Measurements from ENCODE around the gene PAFAH1B2.
"Not testable (repeated sequence)": the region's sequence is repeated elsewhere in the genome, so short reads cannot be mapped to it uniquely, and the experiment has no call there.

The PAFAH1B2 gene

DNA sequence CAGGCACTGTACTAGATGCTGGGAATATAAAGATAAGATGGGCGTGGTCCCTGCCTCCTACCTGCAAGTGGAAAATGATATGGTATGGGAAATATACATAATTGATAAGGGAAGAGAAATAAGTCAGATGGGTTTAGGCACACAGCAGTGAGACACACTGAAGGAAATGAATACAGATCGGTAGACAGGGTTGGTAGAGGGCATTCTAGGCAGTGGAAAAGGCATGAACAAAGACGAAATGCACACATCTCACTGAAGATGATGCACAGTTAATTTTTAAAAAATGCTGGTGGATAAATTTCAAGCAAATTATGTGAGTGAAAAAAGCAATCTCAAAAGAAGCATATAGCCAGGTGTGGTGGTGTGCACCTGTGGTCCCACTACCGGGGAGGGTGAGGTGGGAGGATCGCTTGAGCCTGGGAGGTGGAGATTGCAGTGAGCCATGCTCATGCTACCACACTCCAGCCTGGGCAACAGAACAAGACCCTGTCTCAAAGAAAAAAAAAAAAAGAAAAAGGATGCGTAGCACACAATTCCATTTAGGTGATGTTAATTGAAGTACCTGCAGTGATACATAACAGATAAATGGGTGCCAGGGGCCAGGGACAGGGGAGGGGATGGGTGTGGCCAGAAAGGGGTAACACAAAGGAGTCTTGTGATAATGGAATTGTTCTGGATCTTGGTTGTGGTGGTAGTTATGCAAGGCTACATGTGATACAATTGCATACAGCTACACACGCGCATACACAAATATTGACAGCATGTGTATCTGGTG, 65.5 kb downstream of the PAFAH1B2 start:
- H3K4me3 ChIP-seq (ENCODE audit: low read depth, low read length); DNase-seq (ENCODE audit: low read depth): not testable (repeated sequence)

DNA sequence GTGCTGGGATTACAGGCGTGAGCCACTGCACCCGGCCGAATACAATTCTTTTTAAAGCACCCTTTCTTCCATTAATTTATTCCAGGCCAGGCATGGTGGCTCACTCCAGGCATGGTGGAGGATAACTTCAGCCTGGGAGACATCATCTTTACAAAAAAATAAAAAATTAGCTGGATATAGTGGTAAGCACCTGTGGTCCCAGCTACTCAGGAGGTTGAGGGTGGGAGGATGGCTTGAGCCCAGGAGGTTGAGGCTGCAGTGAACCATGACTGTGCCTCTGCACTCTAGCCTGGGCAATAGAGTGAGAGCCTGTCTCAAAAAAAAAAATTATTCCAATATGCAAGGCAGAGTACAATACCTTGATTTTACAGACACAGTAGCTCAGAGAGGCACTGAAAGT, 66.5 kb downstream of the PAFAH1B2 start:
- no peak for DNase-seq (ENCODE audit: low read depth)
- TF ChIP-seq, protein P1, sequence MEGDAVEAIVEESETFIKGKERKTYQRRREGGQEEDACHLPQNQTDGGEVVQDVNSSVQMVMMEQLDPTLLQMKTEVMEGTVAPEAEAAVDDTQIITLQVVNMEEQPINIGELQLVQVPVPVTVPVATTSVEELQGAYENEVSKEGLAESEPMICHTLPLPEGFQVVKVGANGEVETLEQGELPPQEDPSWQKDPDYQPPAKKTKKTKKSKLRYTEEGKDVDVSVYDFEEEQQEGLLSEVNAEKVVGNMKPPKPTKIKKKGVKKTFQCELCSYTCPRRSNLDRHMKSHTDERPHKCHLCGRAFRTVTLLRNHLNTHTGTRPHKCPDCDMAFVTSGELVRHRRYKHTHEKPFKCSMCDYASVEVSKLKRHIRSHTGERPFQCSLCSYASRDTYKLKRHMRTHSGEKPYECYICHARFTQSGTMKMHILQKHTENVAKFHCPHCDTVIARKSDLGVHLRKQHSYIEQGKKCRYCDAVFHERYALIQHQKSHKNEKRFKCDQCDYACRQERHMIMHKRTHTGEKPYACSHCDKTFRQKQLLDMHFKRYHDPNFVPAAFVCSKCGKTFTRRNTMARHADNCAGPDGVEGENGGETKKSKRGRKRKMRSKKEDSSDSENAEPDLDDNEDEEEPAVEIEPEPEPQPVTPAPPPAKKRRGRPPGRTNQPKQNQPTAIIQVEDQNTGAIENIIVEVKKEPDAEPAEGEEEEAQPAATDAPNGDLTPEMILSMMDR (IDR thresholded peaks at IDR 0.05; ENCODE audit: control insufficient read depth, extremely low read depth, insufficient read depth), result no peak
- no peak overlapping the region for H3K4me3 ChIP-seq (ENCODE audit: low read depth, low read length)

DNA sequence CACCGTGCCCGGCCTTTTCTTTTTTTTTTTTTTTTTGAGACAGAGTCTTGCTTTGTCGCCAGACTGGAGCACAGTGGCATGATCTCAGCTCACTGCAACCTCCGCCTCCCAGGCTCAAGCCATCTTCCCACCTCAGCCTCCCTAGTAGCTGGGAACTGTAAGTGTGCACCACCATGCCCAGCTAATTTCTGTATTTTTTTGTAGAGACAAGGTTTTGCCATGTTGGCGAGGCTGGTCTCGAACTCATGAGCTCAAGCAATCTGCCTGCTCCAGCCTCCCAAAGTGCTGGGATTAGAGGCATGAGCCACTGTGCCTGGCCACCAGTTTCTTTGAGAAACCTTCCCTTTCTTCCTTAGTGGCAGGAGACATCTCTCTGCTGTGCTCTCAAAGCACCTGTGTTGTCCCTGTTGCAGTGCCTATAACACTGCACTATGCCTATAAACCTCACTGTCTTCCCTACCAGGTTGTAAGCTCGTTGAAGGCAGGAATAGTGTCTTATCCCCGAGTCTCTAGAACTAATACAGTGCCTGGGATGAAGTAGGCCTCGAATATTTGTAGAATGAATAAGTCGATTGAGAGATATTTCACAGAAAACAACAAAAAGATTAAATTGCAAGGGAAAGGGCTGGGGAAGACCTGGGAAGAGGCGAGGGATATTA, 68.7 kb downstream of the PAFAH1B2 start:
- TF ChIP-seq, protein P1 (IDR thresholded peaks at IDR 0.05; ENCODE audit: control insufficient read depth, extremely low read depth, insufficient read depth), result no peak
- no peak overlapping the region for H3K4me3 ChIP-seq (ENCODE audit: low read depth, low read length)
- no peak for DNase-seq (ENCODE audit: low read depth)

DNA sequence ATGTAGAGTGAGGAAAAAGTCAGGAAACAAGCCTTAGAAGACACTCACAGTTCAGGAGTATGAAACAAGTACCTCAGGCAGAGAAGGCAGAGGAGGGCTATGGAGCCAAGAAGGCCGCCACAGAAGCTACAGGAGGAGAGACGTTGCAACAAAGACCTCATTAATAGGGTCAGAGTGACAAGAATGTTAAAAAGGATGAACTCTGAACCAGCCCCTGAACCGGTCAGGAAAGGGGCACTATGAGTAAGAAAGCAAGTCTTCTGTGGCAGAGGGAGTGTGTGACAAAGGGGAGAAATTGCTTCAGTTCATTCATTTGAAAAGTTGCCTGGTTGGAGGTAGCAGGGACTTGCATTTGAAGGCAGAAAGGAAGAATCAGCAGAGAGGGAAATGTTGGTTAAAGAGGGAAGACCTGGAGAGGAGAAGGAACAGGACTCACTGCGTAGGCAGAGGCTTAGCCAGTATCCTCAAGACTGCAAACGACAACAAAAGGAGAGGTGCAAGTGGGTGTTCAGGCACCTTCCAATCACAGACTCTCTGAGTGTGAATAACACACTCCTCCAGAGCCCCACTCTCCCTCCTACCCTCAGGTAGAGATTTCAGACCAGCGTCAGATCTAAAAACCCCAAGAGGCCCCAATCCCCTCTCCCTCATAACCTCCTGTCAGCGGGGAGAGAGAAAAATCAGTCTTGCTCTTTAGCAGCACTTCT, 70.5 kb downstream of the PAFAH1B2 start:
- DNase-seq (ENCODE audit: low read depth), result no peak
- TF ChIP-seq, protein P1 (IDR thresholded peaks at IDR 0.05; ENCODE audit: control insufficient read depth, extremely low read depth, insufficient read depth), result no peak
- H3K4me3 ChIP-seq (ENCODE audit: low read depth, low read length), result no peak overlapping the region

DNA sequence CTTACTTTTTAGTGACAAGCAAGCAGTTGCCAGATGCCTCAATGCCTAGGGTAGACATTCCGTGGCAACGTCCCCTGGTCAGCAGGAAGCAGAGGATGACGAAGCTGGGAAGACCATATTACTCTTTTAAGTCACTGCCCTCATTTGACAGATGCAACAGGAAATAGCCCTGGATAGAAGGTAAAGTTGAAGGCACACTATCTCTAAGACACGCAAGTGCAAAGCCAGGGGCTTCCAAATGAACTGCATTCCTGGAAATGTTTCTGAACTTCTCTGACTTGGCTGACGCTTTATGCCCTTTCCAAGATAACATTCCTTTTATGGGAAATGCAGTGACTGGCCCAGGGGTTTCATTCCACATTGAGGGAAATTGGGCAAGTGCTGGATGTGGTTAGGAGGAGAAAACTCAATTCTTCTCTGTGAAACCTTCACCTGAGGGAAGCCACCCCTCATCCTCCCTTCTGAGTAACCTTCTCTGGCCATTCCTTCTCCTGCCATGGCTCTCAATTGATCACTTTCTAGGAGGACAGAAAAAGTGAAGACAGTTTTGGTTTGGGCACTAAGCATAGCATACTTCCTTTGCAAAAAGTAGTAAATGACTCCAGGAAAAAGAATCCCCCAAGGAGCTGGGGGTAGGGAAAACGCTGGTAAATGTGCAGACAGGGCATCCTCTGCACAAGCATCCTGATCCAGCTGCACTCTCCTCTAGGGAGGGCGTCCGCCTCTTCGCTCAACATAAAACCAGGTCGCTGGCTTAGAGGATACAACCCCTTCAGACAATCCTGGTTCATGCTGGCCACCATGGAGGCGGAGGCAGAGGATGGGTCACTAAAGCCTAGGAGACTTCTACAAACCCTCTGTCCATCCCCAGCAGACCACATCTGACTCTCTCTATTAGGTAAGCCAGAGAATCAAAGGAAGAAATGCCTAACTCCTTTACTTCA, 73.3 kb downstream of the PAFAH1B2 start:
- H3K4me3 ChIP-seq (ENCODE audit: low read depth, low read length), result no peak overlapping the region
- DNase-seq (ENCODE audit: low read depth), result no peak

DNA sequence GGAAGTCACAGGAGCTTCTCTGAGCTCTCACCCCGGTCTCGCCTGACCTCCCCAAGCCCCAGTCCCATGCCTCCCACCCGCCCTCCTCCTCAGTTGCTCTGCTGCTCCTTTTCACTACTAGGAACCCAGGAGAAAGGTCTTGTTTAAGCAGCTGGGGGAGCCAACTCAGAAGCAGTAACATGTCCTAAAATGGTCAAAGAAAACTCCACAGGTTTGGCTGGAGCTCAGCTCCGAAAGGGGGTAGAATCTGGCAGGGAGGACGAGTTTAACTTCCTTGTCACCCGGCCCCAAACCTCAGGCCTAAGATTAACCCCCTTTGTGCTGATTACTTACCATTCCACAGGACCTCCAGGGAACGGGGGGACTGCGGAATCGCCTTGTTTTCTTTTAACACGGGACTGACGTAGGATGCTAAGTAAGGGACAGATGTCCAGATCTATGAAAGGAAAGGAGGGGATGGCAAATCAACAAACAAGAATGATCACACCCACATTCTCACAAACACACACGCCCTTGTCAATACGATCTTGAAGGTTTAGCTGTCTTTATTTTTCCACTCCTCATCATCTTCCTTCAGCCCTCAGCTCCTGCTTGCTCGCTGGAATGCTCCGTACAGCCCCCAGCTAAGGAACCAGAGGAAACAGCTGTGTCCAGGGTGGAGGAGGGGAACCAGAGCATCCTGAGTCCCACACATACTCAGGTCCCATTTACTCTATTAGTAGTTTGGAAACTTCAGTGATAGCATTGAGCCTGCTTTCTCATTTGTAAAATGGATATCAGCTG, 74.2 kb downstream of the PAFAH1B2 start:
- DNase-seq (ENCODE audit: low read depth), result no peak
- no peak overlapping the region for H3K4me3 ChIP-seq (ENCODE audit: low read depth, low read length)
- TF ChIP-seq, protein P1 (IDR thresholded peaks at IDR 0.05; ENCODE audit: control insufficient read depth, extremely low read depth, insufficient read depth), result no peak

More for the DNA sequence above, 73.3 kb downstream of the PAFAH1B2 start:
- TF ChIP-seq, protein P1 (IDR thresholded peaks at IDR 0.05; ENCODE audit: control insufficient read depth, extremely low read depth, insufficient read depth), result no peak
